ENCODE results near the gene DUOXA2.

The DUOXA2 gene

DNA sequence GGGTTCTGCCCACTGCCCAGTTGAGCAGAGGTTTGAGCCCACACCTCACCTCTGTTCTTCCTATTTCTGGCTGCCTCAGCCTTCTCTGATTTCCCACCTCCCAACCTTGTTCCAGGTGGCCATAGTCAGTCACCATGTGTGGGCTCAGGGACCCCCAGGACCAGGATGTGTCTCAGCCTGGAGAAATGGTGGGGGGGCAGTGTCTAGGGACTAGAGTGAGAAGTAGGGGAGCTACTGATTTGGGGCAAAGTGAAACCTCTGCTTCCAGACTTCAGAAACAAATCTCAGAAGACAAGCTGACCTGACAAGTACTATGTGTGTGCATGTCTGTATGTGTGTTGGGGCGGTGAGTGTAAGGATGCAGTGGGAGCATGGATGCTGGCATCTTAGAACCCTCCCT, 50.8 kb downstream of the DUOXA2 start:
- DNase-seq = no peak

DNA sequence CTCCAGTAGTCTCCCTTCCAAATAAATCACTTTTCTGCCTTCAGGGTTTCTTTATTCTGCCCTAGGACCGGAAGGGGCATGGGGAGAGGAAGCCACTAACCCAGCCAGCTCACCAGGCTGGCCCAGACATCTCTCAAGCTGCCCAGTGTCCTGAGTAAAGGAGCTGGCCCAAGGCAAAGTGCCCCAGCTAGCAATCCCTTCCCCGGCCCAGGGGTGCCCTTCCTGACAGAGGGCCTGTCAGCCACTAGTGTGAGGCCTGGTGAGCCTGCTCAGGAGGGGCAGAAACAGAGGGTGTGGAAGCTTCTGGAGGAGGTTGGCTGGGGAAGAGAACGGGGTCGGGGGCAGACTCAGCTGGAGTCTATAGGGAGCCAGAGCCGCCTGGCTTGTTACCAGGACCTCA, 51.4 kb downstream of the DUOXA2 start:
- no peak for DNase-seq

DNA sequence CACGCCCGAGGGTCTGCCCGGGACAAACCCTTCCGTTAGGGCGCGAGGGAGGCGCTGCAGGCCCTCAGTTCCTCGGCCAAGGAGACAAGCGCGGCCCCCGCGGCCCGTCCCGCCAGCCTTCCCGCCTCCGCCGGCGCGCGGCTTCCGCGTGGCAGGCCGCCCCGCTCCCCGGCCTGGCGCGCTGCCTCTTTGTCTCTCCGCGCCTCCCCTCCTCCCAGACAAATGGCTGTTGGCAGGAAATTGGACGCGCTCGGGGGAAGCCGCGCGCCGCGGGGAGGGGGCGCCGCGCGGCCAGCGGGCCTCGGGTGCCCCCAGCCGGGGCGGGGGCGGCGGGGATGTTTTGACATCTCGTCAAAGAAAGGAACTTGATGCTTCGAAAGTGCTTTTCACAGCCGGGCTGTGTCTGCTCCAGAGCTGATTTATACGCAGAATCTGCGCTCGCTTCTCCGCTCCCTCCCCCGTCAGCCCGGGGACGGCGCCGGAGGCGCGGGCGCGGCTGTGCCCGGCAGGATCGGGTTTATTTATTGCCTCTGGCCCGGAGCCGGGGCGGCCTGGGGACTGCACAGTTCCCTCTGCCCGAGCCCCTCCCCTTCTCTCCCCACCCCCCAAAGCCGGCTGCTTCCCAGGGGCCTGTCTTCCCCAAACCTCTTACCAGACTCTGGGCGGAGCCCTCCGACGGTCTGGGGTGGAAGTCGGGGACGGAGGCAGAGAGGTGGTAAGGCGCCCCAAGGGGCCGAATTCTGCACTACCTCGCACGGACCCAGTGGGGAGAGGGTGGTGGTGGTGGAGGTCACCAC, 52.9 kb downstream of the DUOXA2 start:
- DNase-seq = peak; percentile 92 to 96 (median 96)

GRCh38 chr15:45167631-45168205, 53.6 kb downstream of the DUOXA2 start:
- DNase-seq = no peak
